HG03066 (cell line): ENCODE results near the gene CTNNBL1.

Experiments
- ATAC-seq: cut with Tn5 transposase; IDR thresholded peaks from one replicate; pipeline ENCODE4 v1.9.1; 2021; ENCODE audit warnings: low read depth; ENCODE audit not compliant: unreplicated experiment

Gene CTNNBL1

GRCh38 chr20:37873884-37874283 lies 180.1 kb downstream of the CTNNBL1 start:
- ATAC-seq = no peak

- ATAC-seq = no peak
Measured at GRCh38 chr20:37875460-37876175, 181.8 kb downstream of the CTNNBL1 start.

DNA sequence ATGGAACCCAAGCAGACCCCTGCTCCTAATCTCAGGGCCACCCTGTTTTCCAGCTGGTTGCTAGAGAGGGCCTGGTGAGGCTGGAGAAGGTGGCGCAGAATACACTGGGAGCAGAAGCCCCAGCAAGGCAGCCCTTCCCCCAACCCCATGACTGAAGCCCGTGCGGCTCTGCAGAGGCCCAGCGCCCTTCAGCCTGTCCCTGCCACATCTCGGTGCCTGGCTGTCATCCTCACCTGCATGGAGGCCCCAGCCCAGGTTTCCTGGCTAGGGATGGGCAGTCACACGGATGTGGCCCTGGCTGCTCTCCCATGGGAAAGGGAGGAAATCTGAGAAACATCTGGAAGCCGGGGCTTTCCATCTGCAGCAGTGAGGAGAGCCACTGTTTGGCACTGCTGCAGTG lies 183.0 kb downstream of the CTNNBL1 start:
- no peak for ATAC-seq

DNA sequence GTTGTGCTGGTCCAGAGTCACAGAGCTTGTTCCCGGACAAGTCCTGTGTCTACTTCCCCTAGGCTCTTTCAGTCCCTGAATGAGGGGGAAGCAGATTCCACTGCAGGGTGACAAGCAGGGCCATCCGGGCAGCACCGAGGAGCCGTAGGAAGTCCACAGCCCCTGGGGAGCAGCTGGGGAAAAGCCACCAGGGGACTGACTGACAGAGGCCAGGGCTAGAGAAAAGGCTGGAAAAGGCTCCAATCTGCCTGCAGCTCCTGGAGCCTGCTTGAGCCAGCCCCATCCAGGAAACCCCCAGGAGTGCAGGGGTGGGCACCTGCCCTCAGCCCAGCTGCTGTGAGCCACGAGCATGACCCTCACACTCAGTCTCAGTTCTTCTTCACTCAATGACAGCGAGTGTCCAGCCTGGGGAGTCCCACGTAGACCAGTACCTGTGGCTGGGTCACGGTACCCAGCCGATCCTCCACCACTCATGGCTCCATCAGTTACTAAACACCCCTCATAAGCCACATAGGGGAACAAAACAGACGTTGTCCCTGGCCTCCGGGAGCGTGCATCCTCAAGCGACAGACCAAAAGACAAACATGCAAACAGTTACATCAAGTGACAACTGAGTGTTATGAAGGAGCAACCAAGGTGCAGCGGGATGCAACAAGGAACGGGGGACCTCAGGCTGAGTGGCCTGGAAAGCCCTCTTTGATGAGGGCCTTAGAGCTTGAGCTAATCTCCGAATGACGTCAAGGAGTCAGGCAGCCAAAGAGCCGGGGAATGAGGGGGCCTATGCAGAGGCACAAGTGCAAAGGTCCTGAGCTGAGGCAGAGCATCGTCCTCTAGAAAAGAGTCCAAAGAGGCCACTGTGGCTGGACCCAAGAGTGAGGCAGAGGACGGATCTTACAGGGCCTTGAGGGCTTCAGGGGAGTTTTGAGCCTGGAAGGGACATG lies 184.3 kb downstream of the CTNNBL1 start:
- ATAC-seq = no peak

DNA sequence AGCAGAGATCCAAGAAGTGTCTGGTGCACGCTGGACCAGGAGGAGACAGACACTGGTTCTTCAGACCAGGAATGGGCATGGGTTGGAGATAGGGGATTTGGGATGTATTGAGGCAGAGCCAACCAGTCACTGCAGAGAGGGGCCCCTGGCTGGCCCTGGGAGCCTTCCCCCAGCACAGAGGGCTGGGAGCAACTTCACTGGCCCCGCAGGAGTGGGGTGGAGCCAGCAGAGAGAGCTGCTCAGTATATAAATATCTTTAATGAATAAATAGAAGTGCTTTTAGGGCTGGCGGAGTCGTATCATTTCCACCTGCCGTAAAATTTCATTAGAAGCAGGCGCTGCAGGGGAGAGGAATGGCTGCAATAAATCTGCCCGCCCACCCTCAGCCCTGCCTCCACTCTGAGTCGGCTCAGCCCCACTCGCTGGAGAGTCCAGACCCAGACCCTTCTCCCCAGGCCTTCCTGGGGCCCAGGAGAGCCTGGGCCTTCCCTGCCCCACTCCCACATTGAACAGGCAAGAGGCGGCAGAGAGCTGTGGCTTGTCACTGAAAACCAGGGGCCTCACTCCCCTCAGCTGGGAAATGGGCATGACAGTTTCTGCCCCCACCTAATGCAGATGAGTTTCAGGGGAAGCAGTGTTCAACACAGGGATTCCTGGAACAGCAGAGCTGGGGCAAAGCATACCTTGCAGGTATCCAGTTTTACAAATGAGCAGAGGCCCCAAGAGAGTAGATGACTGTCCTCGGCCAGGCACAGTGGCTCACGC lies 185.2 kb downstream of the CTNNBL1 start:
- no peak for ATAC-seq

DNA sequence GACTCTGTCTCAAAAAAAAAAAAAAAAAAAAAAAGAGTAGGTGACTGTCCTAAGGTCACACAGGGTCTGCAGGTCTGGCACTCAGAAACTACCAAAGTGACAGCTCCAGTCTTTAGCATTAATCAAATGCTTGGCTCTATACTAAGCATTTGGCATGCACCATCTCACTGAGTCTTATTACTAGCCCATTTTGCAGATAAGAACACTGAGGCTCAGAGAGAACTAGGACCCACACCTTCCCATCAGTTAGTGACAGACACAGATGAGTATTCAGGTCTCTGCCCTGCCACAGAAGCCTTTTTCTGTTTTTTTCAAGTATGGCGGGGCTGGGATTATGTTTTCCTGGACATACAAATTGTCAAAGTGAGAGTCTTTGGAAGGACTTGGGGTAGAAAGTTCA lies 186.0 kb downstream of the CTNNBL1 start:
- no peak for ATAC-seq

DNA sequence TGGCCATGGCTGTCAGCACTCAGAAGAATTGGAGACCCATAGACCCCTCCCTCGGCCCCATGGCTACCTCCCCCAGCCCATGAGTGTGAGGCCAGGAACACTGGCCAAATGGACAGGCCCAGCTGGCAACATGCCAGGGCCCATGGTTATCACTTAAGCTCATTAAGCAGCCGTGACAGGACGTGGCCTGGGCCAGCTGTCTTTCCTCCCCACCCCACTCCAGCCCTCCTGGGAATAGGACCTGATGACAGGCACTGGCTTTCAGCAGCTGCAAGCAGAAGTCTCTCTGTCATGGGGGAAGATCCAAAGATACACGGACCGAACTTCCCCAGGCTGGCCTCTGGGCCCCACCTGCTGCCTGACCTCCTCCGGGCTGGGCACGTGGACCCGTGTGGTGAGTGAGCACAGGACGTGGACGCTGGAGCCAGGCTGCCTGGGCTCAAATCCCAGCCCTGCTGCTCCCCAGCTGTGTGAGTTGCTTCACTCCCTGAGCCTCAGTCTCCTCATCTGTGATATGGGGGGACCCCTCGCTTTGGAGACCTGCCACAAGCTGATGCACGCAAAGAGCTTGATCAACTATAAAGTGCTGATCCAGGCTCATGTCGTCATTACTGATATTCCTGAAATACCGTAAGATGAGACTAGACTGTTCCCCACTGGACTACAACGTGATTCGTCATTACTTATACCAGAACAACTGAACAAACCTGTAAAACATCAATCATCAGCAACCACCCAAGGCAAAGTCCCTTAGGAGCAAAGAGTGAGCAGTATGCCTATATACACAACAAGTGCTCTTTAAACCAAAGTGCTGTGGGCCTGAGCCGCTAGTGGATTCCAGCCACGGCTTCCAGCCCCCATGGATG lies 187.1 kb downstream of the CTNNBL1 start:
- no peak for ATAC-seq

DNA sequence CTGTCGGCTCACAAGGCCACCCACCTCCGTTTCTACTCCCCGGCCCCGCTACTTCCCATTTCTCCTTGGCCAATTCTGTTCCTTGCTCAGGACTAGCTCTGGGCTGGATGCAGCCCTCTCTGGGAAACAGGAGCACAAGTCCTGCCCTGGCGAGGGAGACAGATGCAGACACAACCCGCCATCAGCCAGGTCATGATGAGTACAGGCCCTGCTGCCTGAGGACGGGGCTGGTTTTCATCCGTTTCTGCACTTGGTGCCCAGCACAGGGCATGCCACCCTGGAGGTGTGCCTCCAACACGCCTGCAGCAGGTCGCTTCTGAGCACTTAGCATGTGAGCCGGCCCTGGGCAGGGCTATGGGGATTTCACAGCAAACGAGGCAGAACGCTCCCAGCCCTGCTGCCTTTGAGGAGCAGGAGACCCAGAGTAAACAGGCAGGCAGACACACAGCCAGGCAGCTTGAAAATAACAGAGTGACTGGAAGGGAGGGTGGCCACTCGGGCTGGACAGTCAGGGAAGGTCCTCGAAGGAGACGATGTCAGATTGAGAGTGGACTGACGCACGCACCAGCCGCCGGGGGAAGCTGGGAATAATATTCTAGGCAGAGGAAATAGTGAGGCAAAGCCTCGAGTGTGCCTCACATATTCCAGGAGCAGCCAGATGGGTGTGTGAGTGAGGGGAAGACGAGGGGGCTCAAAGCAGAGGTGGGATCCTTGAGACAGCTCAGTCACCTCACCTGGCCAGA lies 187.9 kb downstream of the CTNNBL1 start:
- no peak for ATAC-seq

- ATAC-seq = no peak
Measured at GRCh38 chr20:37882961-37883712, 189.3 kb downstream of the CTNNBL1 start.

GRCh38 chr20:37885042-37885441 lies 191.2 kb downstream of the CTNNBL1 start:
- no peak for ATAC-seq

- no peak for ATAC-seq
Measured at GRCh38 chr20:37885593-37886503, 192.0 kb downstream of the CTNNBL1 start.

GRCh38 chr20:37886851-37887297 lies 193.0 kb downstream of the CTNNBL1 start:
- ATAC-seq = no peak

GRCh38 chr20:37888641-37889040 lies 194.8 kb downstream of the CTNNBL1 start:
- ATAC-seq = no peak

GRCh38 chr20:37890108-37890507 lies 196.3 kb downstream of the CTNNBL1 start:
- no peak for ATAC-seq

GRCh38 chr20:37890643-37891042 lies 196.8 kb downstream of the CTNNBL1 start:
- no peak for ATAC-seq

DNA sequence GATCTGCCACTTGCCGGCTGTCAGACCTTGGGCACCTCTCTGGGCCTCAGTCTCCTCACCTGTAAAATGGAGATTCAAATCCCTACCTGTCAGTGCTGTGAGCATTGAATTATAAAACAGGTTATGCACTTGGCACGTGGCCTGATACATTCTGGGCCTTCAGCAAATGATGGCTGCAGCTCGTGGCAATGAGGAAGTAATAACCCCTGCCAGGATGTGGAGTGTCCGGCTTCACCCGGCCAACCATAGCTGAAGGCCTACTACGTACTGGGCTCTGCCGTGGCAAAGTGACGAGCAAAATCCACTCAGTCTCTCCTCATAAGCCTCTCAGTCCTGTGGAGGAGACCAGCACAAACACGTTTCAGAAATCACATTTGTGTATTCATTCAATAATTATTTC lies 198.2 kb downstream of the CTNNBL1 start:
- no peak for ATAC-seq

DNA sequence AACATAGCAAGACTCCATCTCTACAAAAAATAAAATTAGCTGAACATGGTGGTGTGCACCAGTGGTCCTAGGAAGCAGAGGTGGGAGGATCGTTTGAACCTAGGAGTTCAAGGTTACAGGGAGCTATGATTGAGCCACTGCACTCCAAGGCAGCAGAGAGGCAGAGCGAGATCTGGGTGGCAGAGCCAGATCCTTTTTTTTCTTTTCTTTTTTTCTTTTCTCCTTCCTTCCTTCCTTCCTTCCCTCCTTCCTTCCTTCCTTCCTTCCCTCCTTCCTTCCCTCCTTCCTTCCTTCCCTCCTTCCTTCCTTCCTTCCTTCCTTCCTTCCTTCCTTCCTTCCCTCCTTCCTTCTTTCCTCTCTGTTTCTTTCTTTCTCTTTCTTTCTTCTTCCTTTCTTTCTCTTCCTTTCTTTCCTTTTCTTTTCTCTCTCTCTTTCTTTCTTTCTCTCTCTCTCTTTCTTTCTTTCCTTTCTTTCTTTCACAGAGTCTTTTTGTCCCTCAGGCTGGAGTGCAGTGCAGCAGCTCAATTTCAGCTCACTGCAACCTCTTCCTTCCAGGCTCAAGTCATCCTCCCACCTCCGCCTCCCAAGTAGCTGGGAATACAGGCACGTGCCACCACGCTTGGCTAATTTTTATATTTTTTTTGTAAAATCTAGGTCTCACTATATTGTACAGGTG lies 199.9 kb downstream of the CTNNBL1 start:
- ATAC-seq = no peak
